ENCODE results near the gene SAMD4A.
"Not testable (repeated sequence)": the region's sequence is repeated elsewhere in the genome, so short reads cannot be mapped to it uniquely, and the experiment has no call there.

Gene SAMD4A

DNA sequence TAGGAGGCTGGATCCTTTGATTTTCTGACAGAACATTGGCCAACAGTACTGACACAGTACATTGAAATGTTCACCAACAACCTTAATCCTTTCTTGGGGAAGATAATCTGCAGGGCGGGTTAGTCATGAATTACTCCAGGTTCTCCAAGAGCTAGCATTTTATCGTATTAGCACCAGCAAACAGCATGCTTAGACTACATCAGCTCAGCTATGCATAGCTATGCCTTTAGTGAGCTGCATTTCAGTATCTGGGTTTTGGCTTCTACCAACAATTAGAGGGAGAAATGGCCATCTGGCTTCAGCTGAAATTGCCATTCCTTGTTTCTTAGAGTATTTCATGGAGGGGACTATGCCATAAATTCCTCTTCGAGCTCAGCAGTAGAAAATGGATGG, 33.8 kb downstream of the SAMD4A start:
- peak; percentile 90 for DNase-seq

DNA sequence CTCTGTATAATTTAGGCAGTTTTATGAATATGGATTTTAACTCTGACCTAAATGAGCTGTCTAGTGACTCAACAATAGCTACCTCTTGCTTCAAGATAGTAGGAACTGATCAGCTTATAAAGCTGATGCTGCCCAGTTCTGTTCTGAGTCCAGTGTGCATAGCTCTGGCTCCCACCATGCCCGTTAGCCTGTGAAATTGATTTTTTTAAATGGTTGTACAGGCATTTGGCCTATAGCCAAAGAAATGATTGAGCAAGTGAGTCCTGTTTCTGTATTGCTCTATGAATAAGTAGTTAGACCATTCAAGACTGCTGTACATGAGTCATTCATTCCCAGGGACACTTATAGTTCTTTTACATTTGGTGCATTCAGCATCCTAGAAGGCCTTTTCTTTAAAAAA, 36.4 kb downstream of the SAMD4A start:
- peak; percentile 84 for DNase-seq

DNA sequence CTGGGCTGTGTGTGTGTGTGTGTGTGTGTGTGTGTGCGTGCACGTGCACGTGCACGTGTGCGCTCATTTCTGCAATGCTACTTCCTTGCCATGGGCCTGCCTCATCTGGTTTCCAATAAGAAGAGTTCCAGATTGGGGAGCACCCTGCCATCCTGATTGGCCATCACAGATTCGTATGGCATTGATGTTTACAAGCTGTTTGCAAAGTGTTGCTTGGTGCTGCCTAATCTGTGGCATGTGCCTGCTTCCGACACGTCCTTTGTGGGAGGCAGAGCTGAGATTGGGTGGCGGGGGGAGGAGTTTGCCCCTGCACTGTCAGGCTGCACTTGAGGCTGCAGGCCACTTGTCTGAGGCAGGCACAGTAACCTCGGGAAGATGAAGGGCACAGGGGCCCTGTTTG, 39.2 kb downstream of the SAMD4A start:
- peak; percentile 79 for DNase-seq

DNA sequence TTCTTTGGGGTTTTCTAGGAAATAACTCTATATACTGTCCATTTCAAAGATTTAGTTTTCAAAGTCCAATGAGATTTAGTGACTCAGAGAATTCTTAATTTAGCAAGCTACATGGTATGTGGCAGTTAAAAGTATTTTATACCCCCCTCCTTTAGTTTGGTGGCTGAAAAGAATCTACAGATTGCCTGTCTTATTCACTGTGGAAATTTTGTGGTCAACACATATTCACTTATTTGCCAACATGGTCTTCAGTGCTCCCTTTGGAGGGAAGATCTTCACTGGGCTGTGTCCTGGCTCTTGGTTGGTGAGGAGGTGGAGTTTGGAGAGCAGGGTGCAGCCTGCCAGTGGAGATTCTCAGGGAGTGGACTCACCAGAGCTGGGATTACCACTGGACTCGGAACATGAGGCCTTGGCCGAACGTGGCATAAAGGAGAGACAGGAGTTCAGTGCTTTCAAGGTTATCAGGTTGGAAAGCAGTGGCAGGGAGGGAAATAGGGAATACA, 39.8 kb downstream of the SAMD4A start:
- DNase-seq: peak; percentile 95

DNA sequence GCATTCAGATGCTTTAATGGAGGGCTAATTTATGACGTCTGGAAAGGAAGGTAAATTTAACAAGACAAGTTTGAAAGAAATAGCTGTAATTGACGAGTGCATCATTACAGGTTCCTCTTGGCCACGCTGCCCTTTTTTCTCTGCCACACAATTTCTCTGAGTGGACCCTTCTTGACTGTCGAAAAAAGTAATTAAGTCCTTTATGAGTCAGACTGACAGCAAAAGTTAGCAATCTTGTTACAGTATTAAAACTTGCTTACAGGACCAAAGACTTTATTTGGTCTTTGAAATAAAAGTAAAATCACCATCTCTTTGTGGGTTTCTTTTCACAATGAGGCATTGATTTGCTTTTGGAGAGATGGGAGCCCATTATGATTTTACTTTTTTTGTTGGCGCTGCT, 42.6 kb downstream of the SAMD4A start:
- no peak for DNase-seq

DNA sequence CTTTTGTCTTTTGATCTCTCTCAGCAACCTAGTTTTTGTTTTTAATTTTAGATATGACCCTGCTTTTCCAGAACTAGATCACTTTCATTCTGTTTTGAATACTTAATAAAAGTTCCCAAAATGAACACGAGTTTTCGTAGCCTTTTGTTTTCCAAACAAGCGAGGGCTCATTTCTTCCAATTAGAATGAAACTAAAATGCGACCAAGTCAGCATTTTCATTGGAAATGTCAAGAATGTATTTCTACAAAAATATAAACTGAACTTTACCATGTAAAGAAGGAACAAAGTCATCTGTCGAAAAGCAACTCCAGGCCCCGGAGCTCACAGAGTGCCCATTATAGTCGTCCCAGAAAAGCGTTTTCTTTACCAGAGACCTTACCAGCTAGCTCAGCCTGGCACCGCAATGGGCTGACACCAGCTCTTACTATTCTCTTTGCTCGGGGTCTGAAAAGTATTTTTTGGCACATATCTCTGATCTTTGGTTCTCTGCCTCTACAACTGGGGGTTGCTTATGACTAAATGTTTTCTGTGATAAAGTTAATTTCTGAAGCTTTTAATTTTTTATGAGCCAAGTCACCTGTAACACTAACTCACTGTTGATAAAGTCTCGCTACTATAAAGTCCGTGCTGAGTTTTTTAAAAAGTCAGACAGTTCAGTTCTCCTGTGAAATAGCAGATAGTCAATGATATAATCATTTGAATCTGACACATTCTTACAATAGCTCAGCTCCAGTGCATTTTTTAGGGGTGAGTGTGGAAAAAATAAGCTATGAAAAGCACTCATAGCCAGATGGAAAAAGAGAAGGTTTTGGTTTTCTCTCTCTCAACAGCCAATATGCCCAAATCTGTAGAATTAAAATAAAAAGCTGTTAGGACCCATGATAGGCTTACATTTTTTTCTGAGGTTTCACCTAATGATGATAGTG, 43.4 kb downstream of the SAMD4A start:
- DNase-seq: peak; percentile 81

DNA sequence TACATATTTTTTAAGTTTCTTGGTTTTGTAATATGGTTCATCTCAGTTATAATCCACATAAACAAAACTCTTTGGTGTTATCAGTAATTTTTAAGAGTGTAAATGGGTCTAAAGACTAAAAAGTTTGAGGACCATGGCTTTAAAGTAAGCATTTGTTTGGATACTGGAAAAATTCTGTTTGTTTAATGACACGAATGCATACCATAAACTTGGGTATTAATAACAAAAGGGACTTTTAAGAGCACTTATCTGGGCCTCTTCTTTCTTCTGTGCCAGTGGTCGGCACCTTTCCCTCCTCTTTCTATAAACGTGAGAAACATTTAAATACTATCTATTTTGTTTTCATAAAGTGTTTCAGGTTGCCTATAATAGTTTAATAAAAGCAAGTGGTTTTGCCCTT, 47.4 kb downstream of the SAMD4A start:
- no peak for DNase-seq

DNA sequence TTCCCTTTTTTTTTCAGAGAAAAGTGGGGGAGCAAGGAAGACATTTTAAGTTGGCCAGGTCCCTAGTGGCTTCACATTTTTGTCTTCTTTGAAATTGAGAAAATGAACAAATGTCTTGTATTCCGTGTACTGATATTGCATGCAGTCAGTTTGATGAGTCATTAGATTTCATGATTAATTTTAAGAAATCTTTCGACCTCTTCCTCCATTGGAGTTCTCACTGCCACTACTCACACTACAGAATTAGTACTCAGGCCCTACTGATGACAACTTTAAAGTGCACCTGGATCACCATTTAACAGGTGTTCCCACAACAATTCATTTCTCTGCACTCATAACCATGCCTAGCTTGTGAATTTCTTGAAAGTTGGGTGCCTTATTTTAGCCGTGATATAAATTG, 50.5 kb downstream of the SAMD4A start:
- peak; percentile 37 for DNase-seq

DNA sequence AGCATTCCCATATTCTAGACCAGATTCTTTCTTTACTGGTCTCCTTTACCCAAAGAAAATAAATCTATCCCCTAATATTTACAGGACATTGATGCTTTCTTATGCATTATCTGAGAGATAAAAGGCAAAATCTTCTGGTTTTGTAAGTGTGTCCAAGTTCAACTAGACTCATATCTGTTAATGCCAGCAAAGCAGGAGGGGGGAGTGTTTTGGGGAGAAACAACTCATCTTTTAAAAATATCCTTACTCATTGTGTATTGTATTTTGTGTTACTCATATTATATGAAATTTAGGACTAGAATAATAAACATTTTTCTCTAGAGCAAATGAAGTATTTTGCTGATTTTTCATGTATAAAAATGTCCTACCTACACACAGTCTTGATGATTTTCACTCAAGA, 54.8 kb downstream of the SAMD4A start:
- DNase-seq: peak; percentile 39

DNA sequence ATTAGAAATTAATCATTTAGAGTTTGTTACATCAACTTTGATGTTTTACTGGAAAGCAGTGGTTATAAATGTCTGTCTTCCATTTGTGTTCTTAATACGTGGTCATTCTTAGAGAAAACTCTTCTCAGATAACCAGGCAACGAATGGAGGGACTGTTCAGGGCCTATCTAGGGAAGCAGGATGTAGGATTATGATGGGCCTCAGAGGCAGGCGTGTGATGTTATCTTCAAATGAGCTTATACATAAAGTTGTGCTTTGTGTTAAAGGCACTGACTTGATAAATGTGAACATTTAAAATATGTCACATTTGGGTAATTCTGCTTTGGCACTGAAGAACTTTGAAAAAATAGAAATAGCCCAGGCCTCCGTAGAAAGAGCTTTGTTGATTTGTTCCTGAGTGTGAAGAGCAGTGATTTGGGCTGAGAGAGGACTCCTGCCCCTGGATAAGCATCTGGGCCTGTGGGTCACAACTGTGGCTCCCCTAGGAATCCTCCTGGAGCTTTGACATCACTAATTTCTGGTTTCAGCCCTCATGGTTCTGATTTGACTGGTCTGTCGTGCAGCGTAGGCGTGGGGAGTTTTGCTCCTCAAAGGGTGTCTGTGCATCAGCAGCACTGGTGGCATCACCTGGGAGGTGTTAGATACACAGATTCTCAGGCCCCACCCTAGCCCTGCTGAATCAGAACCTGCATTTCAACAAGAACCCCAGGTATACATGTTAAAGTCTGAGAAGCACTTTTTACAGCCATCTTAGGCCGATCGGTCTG, 55.4 kb downstream of the SAMD4A start:
- DNase-seq: no peak

DNA sequence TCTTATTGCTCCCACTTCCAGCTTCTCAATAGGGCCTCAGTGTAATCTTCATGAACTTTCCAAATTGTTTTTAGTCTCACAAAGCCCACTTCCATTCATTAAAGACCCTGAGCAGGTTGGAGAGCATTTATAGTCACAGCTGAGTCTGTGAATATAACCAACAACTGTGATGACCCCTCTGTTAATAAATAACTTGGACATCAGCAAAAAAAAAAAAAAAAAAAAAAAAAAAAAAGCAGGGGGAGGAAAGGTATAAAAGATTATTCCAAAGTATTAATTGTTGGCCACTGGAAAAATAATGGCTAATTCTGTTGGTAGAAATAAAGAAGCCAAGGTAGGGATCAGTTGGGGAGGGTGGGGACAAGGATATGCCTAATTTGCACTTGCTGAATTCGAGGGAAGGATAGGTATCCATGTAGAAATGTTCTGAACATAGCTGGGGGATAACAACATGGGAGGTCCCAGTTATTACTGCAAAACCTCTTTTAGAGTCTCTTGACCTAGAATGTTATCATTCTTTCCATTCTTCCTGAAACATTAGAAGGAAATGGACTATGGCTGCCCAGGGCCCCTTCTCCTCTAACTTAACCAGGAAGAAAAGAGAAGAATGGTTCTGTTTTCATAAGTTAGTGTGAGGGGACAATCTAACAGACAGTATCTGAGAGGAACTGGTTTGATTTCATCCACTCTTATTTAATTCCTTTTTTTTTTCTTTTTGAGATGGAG, 56.5 kb downstream of the SAMD4A start:
- DNase-seq: no peak

GRCh38 chr14:54624005-54624358, 57.1 kb downstream of the SAMD4A start:
- not testable (repeated sequence) for DNase-seq

- peak; percentile 93 for DNase-seq
These were observed 58.2 kb downstream of the SAMD4A start for GRCh38 chr14:54625112-54625511.

DNA sequence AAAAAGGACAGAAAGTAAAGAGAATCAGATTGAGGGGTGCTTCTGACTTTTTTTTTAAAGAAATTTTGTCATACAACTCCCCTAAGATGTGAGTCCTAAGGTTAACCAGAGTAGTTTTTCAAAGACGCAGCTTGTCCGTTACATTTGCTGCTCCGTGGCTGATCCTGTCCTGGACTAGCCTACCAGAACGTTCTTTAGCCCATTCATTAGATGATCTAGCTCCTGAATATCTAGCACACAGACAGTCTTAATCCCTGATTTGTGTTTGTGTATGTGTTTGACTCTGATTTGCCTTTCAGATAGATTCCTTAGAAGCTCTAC, 60.3 kb downstream of the SAMD4A start:
- DNase-seq: no peak

- DNase-seq: peak; percentile 80
These were observed 60.8 kb downstream of the SAMD4A start for GRCh38 chr14:54627540-54628363.

GRCh38 chr14:54629183-54629582, 62.3 kb downstream of the SAMD4A start:
- no peak for DNase-seq

DNA sequence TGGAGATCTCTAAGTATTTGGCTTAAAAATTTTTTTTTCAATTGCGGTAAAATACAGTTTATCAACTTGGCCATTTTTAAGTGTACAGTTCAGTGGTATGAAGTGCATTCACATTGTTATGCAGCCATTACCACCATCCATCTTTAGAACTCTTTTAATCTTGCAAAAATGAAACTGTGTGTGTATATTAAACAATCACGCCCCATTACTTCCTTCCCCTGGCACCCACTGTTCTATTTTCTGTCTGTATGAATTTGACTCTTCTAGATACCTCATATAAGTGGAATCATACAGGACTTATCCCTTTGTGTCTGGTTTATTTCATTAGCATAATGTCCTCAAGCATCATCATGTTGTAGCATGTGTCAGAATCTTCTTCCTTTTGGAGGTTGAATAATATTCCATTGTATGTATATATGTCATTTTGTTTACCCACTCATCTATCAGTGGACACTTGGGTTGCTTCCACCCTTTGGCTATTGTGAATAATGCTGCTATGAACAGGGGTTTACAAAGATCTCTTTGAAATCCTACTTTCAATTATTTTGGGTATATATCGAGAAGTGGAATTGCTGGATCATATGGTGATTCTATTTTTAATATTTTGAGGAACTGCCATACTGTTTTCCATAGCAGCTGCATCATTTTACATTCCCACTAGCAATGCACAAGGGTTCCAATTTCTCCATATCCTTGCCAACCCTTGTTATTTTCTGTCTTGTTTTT, 62.9 kb downstream of the SAMD4A start:
- DNase-seq: no peak

- no peak for DNase-seq
These were observed 64.1 kb downstream of the SAMD4A start for GRCh38 chr14:54631016-54631415.

DNA sequence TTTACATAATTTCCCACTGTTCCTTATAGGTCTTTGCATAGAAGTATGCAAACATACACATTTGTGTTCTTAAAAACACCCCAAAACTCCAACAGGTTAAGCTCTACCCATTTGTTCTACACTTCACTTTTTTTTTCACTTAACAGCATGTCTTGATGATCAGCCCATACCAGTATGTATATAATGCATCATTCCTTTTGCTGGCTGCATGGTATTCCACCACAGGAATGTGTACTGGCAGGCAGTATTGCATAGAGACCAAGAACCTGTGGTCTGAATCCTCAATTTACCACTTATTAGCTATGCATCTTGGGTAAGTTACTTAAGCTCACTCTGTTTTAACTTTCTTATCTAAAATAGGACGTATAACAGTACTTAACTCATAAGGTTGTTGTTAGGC, 65.5 kb downstream of the SAMD4A start:
- no peak for DNase-seq

GRCh38 chr14:54633076-54633475, 66.1 kb downstream of the SAMD4A start:
- DNase-seq: no peak

DNA sequence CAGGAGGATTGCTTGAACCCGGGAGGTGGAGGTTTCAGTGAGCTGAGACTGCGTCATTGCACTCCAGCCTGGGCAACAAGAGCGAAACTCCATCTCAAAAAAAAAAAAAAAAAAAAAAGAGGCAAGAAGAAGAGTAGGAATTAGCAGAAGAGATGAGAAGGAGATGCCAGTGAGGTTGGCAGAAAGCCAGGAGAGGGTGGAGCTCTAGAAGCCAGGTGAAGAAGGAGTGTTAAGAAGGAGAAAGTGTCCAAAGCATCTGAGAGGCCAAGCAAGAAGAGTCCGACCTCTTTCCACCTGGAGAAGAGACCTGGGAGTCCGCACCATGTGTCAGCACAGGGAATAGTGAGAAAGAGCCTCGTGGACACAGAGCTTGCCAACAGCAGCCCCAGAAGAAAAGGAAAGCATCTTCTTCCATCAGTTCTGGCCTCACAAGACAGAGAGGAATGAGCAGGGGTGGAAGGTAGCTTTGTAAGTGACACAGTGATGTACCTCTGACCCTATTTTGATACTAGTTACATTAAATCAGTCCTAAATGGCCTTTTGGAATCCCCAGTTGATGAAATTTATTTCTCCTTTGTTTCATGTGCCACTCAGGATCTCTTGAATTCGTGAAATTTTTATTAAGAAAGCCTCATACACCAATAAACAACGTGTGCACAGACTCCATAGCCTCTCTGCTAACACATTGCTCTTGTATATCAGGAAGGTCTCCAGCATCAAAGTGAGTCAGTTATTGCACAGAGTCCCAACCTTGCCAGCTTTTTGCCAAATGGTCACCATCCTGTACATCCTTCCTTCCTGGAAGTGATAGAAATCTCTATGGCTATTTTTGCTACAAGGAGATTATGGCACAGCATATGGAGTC, 70.6 kb downstream of the SAMD4A start:
- DNase-seq: no peak
